HG03571 (cell line): Measurements from ENCODE around the gene DTWD2.
"Not testable (repeated sequence)": the region's sequence is repeated elsewhere in the genome, so short reads cannot be mapped to it uniquely, and the experiment has no call there.

Source experiments
- ATAC-seq: cut with Tn5 transposase; IDR thresholded peaks from one replicate; pipeline ENCODE4 v1.9.1; 2021; ENCODE audit not compliant: unreplicated experiment

The DTWD2 gene

GRCh38 chr5:118882666-118883065 lies 105.7 kb downstream of the DTWD2 start:
- ATAC-seq = no peak

DNA sequence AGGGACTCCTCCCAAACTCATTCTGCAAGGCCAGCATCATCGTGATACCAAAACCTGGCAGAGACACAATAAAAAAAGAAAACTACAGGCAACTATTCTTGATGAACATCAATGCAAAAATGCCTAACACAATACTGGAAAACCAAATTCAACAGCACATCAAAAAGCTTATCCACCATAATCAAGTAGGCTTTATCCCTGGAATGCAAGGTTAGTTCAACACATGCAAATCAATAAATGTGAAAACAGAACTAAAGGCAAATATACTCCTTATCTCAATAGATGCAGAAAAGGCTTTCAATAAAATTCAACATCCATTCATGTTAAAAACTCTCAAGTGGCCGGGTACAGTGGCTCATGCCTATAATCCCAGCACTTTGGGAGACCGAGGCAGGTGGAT lies 111.5 kb downstream of the DTWD2 start:
- not testable (repeated sequence) for ATAC-seq

GRCh38 chr5:118875131-118875530 lies 113.2 kb downstream of the DTWD2 start:
- ATAC-seq = no peak

DNA sequence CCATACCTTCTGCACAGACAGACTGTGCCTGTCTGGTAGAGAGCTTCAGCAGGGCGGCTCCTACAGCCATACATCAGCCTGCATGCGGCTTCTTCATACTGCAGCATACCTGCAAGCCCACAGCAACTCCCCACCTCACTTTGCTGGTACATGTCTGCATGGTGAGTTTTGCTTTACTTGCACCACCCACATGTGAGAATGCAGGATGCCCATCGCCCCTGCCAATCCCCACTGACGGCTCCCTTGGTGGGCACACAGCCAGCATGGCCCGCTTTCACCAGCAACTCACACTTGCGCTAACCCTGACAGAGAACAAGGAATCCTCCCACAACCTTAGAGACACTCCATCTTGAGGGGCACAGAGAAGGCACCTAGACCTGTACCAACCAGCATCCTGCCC lies 114.9 kb downstream of the DTWD2 start:
- no peak for ATAC-seq

GRCh38 chr5:118863345-118863744 lies 125.0 kb downstream of the DTWD2 start:
- ATAC-seq = no peak

GRCh38 chr5:118862596-118862995 lies 125.8 kb downstream of the DTWD2 start:
- ATAC-seq = no peak

DNA sequence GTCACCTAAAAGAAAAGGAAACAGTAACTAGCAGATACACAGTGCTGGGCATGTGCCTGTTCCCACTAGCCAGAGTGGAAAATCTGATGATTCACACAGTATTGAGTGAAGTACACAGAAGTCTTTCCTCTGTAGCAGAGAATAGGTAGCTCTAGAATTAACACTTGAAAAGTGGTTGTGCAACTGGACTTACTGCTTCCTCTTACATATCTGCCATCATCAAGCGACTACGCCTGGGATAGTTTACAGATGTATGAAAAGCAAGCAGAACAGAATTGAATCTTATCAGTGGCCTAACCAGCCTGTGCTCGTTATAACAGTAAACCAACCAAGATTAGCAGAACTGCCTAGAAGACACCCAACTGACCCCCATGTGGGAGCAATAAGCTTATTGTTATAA lies 130.6 kb downstream of the DTWD2 start:
- no peak for ATAC-seq

DNA sequence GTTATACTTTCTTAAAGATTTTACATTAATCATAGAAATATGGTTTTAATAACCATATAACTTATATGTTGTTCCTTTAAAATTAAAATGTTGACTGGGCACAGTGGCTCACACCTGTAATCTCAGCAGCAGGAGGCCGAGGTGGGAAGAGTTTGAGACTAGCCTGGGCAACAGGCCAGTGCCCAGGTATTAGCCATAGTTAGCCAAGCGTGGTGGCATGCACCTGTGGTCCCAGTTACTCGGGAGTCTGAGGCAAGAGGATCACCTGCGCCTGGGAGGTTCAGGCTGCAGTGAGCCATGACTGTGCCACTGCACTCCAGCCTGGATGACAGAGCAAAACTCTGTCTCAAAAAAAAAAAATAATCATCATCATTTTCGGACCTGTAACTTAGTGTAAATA lies 133.5 kb downstream of the DTWD2 start:
- ATAC-seq = no peak

DNA sequence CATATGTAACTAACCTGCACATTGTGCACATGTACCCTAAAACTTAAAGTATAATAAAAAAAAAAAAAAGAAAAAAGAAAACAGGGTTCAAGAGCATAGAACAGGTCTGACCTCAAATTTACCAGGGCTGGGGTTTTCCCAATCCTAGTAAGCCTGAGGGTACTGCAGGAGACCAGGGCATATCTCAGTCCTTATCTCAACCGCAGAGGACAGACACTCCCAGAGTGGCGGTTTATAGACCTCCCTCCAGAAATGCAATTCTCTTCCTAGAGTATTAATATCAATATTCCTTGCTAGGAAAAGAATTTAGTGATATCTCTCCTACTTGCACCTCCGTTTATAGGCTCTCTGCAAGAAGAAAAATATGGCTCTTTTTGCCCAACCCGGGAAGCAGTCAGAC lies 136.6 kb downstream of the DTWD2 start:
- ATAC-seq = not testable (repeated sequence)

DNA sequence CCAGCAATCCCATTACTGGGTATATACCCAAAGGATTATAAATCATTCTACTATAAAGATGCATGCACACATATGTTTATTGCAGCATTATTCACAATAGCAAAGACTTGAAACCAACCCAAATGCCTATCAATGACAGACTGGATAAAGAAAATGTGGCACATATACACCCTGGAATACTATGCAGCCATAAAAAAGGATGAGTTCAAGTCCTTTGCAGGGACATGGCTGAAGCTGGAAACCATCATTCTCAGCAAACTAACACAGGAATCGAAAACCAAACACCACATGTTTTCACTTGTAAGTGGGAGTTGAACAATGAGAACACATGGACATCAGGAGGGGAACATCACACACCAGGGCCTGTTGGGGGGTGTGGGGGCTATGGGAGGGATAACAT lies 138.8 kb downstream of the DTWD2 start:
- not testable (repeated sequence) for ATAC-seq

GRCh38 chr5:118844351-118844750 lies 144.0 kb downstream of the DTWD2 start:
- no peak for ATAC-seq

- no peak for ATAC-seq
Observed at GRCh38 chr5:118834710-118835109, 153.6 kb downstream of the DTWD2 start.

DNA sequence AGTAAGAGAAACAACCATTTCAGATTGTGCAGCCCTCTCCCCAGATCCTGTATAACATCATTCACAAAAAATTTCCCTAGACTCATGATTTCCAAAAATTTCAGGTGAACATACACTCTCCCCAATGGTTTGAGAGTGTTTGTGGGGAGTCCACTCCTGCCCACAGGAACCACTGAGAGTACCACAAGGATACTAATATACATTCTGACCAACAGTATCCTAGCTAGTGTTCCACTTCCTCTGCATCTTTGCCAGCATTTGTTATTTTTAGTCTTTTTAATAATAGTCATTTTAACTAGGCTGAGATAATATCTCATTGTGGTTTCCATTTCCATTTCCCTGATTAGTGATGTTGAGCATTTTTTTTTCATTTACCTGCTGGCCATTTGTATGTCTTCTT lies 155.4 kb downstream of the DTWD2 start:
- no peak for ATAC-seq

DNA sequence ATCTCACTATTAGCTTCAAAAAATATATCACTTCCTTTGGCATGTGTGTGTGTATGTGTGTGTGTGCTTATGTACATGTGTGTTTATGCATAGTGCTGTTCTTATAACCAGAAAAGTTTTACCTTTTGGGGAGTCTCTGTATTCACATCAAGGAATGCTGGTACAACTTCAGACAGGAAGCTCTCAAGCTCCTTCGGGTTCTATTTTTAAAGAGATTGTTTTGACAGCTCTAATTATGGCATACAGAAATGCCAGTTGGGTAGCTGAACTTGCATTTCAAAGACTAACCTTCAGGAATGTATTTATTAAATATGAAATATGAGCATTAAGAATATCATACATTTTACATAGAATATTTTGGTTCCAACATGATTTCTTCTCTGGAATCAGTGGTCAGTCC lies 163.1 kb downstream of the DTWD2 start:
- ATAC-seq = no peak

GRCh38 chr5:118818604-118819003 lies 169.7 kb downstream of the DTWD2 start:
- ATAC-seq = no peak

DNA sequence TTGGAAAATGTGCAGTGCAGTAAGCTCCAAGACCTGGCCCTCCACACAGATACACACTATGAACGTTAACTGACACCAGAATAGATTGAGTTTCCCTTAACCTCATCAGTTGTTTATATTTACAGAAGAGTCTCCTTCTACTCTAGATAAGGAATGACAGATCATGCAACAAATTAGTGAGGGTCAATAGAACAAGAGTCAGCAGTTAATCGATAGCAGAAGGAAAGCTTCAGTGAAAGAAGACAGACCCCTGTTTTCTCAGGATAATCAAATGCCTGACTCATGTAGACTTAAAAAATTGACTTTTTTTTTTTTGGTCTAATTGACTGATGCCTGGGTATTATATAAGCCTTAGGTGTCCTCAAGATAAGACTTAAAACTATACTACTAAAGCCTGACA lies 179.9 kb downstream of the DTWD2 start:
- no peak for ATAC-seq

DNA sequence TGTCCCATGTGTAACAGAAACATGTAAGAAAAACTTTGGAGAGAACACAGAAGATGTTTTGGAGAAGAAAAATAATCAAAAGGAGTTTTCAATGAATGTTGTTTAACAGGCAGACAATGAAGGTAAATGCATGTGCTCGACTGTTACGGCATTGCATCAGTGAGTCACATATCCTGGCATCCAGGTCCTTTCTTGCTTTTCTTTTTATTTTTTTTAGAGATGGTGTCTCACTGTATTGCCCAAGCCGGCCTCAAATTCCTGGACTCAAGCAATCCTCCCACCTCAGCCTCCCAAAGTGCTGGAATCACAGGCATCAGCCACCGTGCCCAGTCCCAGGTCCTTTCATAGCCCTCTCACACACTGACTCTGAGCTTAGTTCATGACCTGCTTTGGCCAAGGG lies 181.8 kb downstream of the DTWD2 start:
- no peak for ATAC-seq

- ATAC-seq = no peak
Observed at GRCh38 chr5:118802335-118802734, 186.0 kb downstream of the DTWD2 start.

DNA sequence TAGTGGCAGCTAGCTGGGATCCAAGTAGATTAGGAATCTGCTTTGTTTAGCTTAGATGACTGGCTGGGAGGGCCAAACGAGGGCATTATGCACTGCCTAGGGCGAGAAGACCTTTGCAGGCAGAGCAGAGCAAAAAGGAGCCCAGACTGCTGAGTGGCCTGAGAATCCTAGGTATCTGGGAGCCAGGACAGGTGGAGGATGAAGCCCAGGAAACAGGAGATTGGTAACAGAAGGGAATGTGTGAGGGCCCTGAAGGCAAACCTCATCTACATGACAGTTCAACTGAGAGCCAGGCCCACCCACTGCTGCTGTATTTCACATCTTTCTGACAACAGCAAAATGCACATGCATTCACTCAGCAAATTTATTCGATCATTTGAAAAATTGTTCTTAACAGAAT lies 192.3 kb downstream of the DTWD2 start:
- no peak for ATAC-seq

- ATAC-seq = no peak
Observed at GRCh38 chr5:118794281-118794680, 194.1 kb downstream of the DTWD2 start.

DNA sequence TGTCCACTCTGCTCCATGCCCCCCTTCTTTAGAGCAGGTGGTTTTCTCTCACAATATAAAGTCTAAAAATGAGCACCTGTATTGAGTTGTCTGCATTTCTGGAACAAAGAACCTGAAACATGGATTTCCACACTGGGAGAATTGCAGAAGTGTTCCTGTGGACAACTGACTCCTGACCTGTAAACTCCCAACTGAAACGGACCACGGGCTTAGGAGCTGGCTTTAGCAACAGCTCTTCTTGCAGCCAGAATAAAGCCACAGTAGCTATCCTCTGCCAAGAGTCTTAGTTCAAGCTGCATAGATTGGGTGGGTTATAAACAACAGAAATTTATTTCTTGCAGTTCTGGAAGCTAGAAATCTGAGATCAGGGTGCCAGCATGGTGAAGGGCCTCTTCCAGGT lies 194.7 kb downstream of the DTWD2 start:
- ATAC-seq = no peak

DNA sequence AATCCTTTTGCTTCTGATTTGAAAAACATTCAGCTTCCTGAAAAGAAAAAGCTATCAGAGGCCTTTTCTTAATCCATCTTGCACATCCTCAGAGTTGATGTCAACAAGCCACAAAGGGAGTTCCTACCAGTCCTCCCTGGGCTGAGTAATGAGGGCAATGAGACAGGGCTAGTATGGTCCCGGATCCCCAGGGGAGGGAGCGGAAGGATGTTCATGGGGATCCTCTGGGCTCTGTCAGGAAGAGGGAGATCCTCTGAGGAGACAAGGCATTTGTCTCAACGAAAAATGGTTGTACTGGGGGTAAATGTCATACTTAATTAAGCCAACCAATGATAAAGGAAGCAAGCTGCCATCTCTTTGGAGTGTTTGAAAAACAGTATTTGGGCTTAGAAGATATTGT lies 195.3 kb downstream of the DTWD2 start:
- ATAC-seq = no peak

DNA sequence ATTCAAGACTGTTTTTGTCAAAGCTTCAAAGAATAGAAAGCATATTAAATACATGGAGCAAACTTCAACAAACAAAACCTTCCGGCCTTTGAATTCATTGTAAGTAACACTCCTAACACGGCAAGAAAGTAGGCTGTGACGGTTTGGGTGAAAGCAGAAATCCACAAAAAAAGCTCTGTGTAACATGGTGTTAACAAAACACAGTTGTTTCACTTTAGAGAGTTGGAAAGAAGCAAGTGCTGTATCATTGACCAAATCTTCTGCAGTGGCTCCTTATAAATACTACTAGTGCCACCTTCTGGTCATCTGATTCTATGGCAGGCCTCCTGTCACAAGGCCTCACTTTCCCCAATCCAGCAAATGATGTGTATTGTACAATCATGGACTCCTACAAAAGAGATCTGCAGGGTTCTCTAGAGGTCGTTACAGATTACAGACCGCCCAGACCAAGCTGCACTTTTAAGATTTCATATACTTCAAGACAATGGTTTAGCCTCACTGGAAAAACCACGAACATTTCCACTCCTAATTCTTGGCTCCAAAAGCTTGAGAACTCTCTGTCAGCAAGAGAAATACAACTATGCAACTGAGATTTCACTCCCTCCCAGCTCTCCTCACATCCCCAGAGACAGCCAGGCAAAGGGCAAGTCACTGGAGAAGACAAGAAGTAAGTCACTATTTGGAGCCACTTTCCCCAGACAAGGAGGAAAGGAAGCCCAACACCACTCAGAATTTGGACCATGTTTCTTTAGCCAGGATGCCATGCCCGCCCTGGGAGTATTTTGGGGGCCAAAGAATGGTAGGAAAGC lies 196.2 kb downstream of the DTWD2 start:
- ATAC-seq = peak; percentile 92
